NK-92 treated with Interleukin-12 subunit alpha and Interleukin-12 subunit beta, amount 100 ng/mL, for 24 hours (cell line): ENCODE results near the gene TMEM132E.

ENCODE experiments used
- DNase-seq: peaks from one replicate; lab custom pipeline; 2025; lab: John Stamatoyannopoulos, UW

Gene TMEM132E

DNA sequence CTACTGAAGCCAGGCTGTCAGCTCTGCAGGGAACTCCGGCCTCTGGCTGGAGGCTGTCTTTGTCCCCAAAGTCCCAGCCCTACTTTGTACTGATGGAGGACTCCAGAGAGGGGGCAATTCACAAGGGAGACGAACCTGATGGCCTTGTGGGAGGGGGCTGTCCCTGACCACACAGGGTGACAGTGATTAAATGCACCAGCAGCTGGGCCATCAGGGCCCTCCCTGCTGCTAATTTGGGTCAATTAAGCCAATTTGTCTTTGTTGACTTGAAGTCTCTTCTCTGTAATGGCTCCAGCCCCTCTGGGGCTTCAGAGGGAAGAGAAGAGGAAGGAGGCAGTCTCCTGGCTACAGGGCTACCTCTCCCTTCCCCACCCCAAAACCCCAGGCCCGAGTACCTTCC lies 22.0 kb downstream of the TMEM132E start:
- DNase-seq: no peak

DNA sequence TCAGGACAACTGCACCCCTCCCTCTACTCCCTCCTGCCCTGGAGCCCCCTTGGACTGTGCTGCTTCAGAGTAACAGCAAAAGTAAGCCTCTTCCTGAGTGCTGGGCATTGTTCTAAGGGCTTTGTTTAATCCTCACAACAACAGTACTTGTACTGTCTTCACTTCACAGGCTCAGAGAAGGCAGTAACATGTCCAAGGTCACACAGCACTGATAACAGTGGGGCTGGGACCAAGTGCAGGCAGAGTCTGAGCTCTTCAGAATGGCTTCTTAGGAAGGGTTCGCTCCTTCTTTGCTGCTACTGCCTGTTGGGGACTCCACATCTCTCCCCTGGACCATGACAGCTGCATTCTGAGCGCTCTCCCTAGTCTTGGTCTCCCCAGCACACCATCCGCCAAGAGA lies 24.6 kb downstream of the TMEM132E start:
- DNase-seq: no peak

DNA sequence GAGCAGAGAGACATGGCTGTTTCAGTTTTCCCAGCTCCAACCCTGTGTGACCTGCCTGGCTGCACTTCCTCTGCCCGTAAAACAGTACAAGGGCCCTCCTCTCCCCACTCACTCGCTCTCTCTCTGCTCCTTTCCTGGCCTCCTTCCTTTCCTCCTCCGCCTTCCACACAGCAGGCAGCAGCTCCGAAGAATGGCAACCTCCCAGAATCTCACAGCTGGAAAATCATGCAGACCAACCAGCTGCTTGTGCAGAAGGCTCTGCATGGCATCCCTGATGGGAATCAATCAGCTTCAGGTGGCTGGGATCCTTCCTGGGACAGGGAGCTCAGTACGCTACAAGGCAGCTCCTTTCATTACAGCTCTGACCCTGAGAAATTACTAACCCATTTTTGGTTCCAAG lies 27.4 kb downstream of the TMEM132E start:
- no peak for DNase-seq

DNA sequence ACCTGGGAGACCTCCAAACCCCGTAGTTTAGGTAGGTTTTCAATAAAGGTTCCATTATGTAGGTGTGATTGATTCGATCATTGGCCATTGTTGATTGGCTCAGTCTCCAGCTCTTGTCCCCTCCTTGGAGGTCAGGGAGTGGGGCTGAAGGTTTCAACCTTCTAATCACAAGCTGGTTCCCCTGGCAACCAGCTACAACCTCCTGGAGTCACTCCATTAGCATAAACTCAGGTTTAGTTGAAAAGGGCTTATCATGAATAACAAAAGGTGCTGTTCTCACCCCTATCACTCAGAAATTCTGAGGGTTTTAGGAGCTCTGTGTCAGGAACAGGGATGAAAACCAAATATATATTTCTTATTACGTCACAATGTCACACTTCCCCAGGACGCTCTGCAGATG lies 28.5 kb downstream of the TMEM132E start:
- no peak for DNase-seq

DNA sequence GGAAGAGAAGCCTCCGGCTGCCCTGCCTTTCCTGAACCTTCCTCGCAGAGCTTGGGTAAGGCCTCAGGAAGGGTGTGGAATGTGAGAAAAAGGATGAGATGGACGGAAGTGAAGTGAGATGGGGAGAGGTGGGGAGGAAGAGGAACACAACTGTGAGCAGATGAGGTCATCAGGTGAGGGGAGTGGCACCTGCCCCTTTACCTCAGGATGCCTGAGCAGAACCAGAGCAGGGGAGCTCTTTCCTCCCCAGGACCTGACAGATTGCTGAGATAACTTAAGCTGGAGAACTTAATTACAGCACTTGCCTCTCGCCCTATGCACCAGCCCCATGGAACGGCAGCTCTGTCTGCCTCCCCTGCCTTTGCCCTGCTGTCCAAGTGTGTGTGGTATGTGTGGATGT lies 29.8 kb downstream of the TMEM132E start:
- no peak for DNase-seq

DNA sequence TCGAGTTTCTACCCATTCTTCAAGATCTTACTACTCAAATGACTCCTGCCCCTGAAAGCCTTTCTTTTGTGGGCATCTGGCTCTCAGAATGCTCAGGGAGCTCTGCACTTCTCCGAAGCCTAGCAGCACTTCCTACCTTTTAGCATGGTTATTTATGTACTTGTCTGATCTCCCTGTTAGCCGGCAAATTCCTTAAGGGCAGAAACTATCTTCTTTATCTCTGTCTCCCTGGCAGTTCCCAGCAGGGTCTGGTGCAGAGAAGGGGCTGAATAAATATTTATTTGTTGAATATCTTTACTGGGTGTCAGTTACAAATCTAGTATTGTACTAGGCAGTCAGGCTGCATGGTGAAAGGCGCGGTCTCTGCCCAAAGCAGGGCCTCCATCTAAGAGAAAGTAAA lies 30.7 kb downstream of the TMEM132E start:
- no peak for DNase-seq

DNA sequence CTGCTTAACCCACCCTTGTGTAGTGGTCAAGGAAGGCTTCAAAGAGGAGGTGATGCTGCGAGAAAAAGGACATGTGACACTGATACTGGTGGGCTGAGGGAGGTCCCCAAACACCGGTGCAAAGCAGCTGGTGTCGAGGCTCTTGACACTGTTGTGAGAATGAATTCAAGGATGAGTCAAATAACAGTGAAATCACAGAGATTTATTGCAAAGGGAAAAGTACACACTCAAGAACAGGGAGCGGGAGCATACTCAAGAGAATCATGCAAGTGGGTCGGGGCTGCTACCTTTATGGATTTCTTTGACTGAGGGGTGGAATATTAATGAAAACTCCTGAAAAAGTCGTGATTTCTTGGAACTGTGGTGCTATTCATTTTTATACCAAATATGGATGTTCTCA lies 31.1 kb downstream of the TMEM132E start:
- no peak for DNase-seq

DNA sequence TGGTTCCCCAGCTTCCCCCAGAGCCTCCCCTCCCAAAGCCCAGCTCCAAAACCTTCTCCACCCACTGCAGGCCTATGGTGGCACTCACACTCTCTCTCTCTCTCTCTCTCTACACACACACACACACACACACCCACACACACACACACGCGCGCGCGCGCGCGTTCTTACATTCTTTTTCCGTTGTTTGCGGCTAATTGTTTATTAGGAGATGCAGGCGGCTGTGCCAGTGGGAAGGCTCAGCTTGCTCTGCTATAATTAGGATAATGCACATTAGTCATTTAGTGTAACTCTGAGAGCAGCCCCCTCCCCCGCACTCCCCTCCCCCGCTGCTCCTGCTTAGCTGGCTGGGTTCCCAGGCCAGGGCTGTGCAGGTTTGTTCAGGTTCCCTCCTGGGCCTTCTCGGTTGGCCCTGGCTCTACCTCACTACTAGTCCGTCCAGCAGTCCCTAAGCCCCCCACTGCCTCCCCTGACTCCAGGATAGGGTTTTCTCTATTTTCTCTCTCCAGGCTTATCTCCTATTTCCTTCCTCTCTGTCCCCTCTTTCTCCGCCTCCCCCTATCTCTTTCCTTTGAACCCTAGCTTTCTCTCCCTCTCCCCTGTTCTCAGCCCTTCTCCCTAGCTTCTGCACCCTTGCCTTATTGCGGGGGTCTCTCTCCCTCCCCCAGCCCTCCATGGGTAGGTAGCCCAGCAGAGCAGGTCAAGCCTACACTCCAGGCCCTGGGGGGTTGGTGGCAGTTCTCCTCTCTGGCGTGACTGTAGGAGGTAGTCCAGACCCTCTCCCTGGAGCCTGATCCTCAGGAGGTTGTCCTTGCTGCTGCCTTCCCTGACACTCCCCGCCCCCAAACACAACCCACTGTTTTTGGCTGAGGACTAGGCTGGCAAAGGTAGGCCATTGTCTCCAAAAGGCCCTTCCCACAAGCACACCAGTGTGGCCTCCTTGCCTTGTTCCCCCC lies 34.0 kb downstream of the TMEM132E start:
- DNase-seq: no peak

DNA sequence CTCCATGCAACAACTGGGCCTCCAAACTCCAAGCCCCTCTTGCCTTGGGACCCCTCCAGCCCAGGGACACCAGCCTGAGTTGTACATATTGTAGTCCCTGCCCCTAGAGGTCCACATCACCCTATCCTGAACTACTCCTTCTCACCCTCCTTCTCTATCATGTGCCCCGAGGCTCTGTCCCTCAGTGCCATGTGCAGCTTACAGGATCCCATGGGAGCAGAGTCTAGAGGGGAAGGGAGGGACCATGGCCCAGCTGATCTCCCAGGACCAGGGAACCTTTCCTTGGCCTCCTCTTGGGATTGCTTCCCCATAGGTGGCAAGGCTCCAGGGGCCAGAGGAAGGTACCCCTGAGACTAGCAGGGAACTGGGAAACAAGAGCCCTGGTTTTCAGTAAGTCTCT lies 35.3 kb downstream of the TMEM132E start:
- DNase-seq: no peak

DNA sequence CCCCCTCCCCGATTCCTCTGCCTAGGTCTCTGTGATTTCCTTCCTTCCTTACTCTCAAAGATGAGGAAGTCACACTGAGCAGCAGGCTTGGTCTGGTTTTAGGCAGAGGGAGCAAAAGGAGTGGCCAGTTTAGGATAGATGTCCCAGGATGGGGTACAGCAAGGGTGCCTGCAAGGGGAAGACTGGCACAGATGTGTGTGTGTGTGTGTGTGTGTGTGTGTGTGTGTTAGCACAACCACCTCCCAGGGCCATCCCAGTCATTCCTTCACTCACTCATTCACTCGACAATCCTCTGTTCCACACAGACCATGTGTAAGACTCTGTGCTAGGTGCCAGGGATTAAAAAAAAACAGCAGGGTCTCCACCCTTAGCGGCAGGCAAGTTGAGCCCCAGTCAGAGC lies 35.9 kb downstream of the TMEM132E start:
- no peak for DNase-seq

DNA sequence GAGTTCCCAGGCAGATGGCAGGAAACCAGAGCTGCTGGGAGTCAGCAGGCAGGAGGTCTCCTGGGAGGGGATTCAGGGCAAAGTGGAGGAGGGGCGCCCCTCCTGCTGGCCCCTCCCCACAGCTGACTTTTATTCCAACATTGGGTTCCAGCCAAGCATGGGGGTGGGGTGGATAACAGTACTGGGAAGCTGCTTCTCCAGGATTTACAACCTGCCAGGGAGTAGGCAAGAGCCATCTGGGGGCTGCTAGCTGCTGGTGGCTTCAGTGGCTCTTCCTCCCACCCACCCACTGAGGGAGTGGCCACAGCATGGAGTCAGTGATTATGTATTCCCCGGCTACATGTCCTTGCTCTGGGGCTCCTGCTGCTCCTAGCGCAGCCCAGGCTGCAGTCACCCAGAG lies 36.8 kb downstream of the TMEM132E start:
- no peak for DNase-seq

DNA sequence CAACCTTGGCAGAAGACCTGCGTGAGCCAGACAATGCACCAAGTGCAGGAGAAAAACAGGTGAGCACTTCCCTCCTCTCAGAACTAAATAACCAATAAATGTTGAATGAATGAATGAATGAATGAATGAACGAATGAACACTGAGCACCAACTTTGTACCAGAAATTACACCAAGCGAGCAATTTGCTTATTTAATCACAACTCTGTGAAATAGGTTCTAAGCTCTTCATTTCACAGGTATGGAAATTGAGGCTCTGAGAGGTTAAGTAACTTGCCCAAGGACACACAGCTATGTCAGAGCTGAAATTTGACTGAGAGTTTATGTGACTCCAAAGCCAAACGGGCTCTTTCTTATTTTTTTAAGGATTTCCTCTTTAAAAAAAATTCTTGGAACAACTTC lies 38.0 kb downstream of the TMEM132E start:
- no peak for DNase-seq

DNA sequence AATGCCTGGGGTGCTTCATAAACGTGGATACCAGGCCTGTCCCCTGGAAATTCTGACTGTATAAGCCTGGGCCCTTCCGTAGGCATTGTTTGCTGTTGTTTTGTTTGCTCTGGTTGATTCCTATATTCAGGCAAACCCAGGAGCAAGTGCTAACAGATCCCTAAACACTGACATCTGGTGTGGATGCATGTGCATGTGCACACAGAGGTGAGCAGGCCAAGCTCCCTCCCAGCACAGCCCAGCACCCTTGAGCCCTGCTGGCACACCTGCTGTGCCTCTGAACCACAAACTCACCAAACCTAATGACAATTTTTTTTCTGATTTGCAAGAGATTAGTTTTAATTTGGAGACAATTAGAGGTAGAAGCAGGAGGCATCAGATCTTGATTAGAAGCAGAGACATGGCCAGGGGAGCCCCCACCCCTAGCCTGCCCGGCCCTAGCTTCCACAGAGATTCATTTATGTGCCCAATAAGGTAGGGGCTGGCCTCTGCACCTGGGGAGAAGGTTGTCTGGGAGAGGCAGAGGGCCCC lies 40.4 kb downstream of the TMEM132E start:
- no peak for DNase-seq

DNA sequence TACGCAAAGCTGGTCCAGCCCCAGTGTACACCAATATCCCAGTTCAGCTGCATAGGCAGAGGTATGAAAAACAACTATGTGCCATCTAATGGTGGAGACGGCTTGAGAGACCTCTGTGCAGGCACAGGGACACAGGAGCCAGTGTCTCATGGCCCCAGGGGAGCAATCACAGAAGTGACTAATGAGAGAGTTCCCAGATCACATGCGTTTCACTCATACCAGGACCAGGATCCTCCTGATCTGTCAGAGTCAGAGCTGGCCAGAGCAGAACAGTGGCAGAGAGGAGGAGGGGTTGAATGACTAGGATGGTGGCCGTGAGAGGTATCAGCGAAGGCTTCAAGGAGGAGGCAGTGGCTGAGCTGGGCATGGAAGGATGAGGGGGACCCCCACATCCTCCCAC lies 41.1 kb downstream of the TMEM132E start:
- DNase-seq: no peak

DNA sequence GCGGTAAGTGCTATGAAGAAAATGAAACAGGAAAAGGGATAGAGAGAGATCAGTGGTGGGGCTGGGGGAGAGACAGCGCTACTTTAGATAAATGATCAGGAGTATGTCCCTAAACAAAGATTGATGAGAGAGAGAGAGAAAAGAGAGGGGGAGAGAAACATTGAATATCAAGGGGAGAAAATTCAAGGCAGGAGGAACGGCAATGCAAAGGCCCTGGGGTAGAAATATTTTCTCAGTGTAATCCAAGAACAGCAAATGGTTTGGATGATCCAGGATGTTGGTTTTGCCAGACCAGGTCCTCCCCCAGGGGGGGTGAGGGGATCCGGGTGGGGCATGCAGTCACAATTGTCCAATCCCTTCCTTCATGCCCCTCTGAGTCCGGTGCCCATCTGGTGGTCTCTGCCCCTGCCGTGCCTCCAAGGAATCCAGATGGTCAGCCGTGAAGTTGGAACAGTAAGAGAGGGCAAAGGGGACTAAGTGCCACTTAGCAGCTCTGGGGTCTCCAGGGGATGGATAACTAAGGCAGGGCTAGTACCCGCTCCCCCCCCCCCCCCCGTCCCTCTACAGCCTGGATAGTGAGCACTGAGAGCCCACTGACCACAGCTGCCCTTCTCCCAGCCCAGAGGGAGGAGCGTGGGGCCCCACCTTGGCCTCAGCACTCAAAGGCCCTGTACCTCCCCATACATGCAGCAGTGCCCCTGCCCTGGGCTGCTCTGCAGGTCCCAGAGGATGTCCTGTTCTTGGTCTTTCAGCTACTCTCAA lies 43.7 kb downstream of the TMEM132E start:
- DNase-seq: no peak

DNA sequence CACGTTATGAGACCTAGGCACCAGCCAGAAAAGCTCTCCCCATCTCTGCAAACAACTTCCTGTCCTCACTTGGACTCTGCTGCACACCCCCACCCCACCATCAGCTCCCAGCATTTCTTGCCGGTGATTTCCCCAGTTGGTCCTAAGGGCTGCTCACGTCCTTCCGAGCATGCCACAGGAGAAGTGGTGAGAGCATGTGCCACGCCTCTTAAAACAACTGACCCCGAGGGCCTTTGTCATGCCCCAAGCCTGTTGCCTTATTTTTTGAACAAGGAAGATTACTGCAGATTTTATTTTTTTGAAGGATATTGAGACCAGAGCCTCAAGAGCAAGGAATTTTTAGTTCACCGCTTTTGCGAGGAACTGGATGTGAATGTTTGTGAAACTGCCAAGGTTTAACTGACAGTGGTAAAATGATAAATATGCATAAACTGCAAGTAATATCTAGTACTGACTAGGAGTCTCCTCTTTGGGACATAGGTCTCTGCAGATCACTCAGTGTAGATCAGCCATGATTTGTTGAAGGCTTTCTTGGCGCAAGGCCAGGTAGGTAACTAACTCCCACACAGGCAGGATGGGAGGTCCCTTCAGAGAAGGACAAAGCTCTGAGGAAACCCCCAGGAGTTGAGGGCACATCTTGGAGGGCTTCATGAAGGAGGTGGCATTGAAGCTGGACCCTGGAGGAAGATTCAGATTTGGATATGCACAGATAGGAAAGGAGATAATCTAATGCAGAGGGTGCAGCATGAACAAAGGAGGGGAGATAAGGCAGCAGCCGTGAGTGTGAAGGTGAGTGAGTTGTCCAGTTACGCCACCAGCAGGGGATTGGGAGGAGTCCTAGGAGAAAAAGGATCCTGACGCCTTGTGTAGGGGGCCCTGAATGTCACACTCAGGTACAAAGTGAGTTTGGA lies 44.7 kb downstream of the TMEM132E start:
- no peak for DNase-seq

DNA sequence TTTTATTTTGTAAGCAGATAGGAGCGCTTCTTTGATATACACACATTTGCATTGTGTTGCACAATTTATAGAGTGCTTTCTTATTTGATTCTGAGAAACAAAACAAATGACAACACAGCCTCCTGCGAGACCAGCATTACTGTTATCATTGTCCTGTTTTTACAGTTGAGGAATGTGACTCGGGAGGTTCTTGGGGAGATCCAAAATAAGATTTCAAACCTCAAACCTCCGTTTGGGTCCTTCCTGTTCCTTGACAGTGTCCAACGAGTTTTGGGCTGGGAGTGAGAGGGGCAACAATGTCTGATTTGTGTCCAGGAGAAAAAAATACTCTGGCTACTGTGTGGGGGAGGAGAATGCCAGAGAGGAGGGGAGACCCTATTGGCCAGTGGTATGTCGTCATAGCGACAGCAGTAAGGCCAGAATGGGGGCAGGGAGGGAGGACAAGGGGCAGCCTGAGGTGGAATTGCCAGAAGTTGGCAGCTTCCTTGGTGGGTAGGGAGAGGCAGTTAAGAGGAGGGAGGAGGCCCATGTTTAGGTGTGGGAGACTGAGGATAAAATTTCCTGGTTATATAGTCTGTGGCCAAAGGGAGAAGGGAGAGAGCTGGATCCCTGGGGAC lies 45.5 kb downstream of the TMEM132E start:
- no peak for DNase-seq

DNA sequence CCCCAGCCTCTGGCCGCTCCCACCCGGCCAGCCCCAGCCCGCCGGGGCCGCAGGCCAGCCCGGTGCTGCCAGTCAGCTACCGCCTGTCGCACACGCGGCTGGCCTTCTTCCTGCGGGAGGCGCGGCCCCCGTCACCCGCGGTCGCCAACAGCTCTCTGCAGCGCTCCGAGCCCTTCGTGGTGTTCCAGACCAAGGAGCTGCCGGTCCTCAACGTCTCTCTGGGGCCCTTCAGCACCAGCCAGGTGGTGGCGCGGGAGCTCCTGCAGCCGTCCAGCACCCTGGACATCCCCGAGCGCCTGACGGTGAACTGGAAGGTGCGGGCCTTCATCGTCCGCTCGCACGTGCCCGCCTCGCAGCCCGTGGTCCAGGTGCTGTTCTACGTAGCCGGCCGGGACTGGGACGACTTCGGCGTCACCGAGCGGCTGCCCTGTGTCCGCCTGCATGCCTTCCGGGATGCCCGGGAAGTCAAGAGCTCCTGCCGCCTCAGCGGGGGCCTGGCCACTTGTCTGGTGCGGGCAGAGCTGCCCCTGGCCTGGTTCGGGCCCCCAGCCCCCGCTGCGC lies 46.8 kb downstream of the TMEM132E start:
- no peak for DNase-seq

DNA sequence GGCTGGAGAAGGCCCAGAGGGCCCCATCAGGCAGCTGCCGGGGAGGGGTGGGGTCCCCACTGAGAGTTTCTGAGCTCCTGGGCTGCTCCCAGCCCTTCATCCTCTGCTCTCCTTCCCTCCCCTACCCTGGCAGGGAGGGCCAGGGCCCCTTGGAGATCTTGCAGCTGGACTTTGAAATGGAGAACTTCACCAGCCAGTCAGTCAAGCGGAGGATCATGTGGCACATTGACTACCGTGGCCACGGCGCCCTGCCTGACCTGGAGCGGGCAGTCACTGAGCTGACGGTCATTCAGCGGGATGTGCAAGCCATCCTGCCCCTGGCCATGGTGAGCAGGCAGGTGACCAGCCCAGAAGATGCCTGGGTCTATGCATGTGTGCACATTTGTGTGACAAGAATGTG lies 49.5 kb downstream of the TMEM132E start:
- DNase-seq: no peak

DNA sequence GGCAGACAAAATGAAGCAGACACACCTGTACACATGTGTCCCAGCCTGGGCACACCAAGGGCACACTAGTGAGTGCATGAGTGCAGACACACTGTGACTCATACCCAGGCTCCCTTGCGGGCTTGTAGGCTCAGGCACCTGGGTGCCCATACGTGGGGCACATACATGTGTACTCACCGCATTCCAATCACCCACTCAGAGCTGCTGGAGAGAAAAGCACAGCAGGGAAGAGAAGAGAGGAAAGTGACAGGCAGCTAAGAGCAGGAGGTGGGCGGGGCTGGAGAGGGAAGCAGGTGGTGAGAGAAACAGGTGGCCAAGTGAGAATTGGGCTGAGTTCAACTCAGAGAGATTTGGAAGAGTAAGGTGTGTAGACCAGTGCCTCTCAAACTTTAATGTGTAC lies 54.0 kb downstream of the TMEM132E start:
- no peak for DNase-seq

DNA sequence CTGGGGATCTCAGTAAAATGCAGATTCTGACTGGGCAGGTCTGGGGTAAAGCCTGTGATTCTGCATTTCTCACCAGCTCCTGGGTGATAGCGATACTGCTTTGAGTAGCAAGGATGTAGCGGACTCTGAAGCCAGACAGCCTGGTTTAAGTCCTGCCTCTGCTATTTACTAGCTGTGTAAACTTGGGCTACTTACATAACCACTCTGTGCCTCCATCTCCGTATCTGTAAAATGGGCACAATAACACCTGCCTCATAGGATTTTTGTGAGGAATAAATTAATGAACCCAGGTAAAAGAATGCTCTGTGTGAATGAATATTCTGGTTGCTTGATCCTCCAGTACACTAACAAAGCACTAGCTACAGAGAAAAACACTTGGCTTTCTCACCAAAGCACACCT lies 54.4 kb downstream of the TMEM132E start:
- DNase-seq: no peak
